Fibroblast of lung (primary cell): Measurements from ENCODE around the gene RPS19BP1. TPM values are rescaled to one million over a fixed set of nuclear protein-coding genes. Genes with fewer than 3 reads are reported as not detected.

Experiments
- DNase-seq, 2 donors: peaks; one replicate each; pipeline versions ENCODE4 v3.0.0 to v3.0.0-alpha.2; 2010; ENCODE audit warnings: low read depth in 2 of 2
- H2AFZ ChIP-seq: 2 replicates; pipeline ENCODE4 v1.5.1; 2012; ENCODE audit warnings: low read length, control low read depth, inconsistent platforms
- H3K27ac ChIP-seq: 2 replicates; pipeline ENCODE4 v1.5.1; 2011; ENCODE audit warnings: low read length, control low read depth; ENCODE audit not compliant: insufficient read depth
- H3K27me3 ChIP-seq: 2 replicates; pipeline ENCODE4 v1.5.1; 2011; ENCODE audit warnings: mild to moderate bottlenecking, low read length; ENCODE audit not compliant: control insufficient read depth, insufficient read depth
- H3K36me3 ChIP-seq: 2 replicates; pipeline ENCODE4 v1.5.1; 2011; ENCODE audit warnings: low read length; ENCODE audit not compliant: control insufficient read depth, insufficient read depth
- H3K4me1 ChIP-seq: 2 replicates; pipeline ENCODE4 v1.5.1; 2011; ENCODE audit warnings: low read length; ENCODE audit not compliant: control insufficient read depth, insufficient read depth; ENCODE audit errors: extremely low read depth
- H3K4me2 ChIP-seq: 2 replicates; pipeline ENCODE4 v1.5.1; 2011; ENCODE audit warnings: low read length, control low read depth; ENCODE audit not compliant: insufficient read depth; ENCODE audit errors: extremely low read depth
- H3K4me3 ChIP-seq, 4 experiments: fragments of 200-600 bp in 1 of 4; sonication (generic) in 1 of 4; replicated peaks in 1 of 4; 2 replicates each; pipeline ENCODE4 v1.5.1; 2011 to 2016; ENCODE audit warnings: low read length in 4 of 4, low read depth in 3 of 4, mild to moderate bottlenecking in 3 of 4, control low read depth in 2 of 4, inconsistent platforms in 1 of 4, mixed read lengths in 1 of 4; ENCODE audit not compliant: insufficient read depth in 1 of 4; ENCODE audit errors: control extremely low read depth in 1 of 4
- H3K79me2 ChIP-seq: 2 replicates; pipeline ENCODE4 v1.5.1; 2012; ENCODE audit warnings: mild to moderate bottlenecking, low read length, inconsistent platforms; ENCODE audit not compliant: control insufficient read depth, insufficient read depth
- H3K9ac ChIP-seq: 2 replicates; pipeline ENCODE4 v1.5.1; 2011; ENCODE audit warnings: mild to moderate bottlenecking, low read length, control low read depth; ENCODE audit not compliant: insufficient read depth
- H3K9me3 ChIP-seq: 2 replicates; pipeline ENCODE4 v1.5.1; 2012; ENCODE audit warnings: low read depth, low read length; ENCODE audit not compliant: control insufficient read depth, insufficient read depth
- H4K20me1 ChIP-seq: 2 replicates; pipeline ENCODE4 v1.5.1; 2011; ENCODE audit warnings: low read length; ENCODE audit not compliant: control insufficient read depth, insufficient read depth; ENCODE audit errors: extremely low read depth
- CTCF ChIP-seq, 2 donors: IDR thresholded peaks in 1 of 2; conservative IDR thresholded peaks in 1 of 2; 1 replicate in 1 of 2; 2 replicates in 1 of 2; pipeline ENCODE4 v1.5.1; 2011 to 2012; ENCODE audit warnings: low read length in 2 of 2, control low read depth in 1 of 2, inconsistent platforms in 1 of 2, low read depth in 1 of 2, mild to moderate bottlenecking in 1 of 2
- EZH2 ChIP-seq: IDR thresholded peaks from 2 replicates; pipeline ENCODE4 v1.5.1; 2012; ENCODE audit warnings: low read length, control low read depth, mild to moderate bottlenecking; ENCODE audit errors: missing control alignments
- polyA plus RNA-seq, 2 donors: library from polyadenylated mRNA; depleted of rRNA in 1 of 2; stranded (reverse) in 1 of 2; unstranded in 1 of 2; fragments of >200 nt; gene quantifications; 2 replicates each; pipeline ENCODE4 v1.2.1, GENCODE V29; 2011 to 2012; ENCODE audit warnings: missing spikeins in 1 of 2
- total RNA-seq: library from RNA; depleted of rRNA; stranded (reverse); fragments of >200 nt; gene quantifications from 2 replicates; pipeline ENCODE4 v1.2.1, GENCODE V29; 2014

Gene RPS19BP1
- total and polyA plus RNA-seq, 2 donors (not counting 1 experiment from before 2014, with no cell fraction given) = 41.6 to 44.3 TPM

- Histone ChIP-seq H3K4me1 (no peaks in the 10 kb centered on the region), H3K9ac (no peak overlapping the region), H3K27me3 (peaks cover 27% of the 10 kb centered on the region), H2AFZ (no peak overlapping the region), H3K27ac (no peak overlapping the region), H3K4me3 (no peak overlapping the region), H3K9me3 (no peaks in the 10 kb centered on the region), H3K79me2 (no peaks in the 10 kb centered on the region), H3K4me2 (no peak overlapping the region), H3K36me3 (no peaks in the 10 kb centered on the region), H4K20me1 (no peaks in the 10 kb centered on the region)
- TF ChIP-seq CTCF (conservative IDR thresholded peaks at IDR 0.05 in 1 of 2, IDR thresholded peaks at IDR 0.05 in 1 of 2; ENCODE audit: low read depth in 1 of 2, low read length in 2 of 2) (no peak), EZH2 (no peak)
- DNase-seq = no peak
Observed at GRCh38 chr22:39553429-39553828, 20.9 kb upstream of the RPS19BP1 start.

GRCh38 chr22:39547587-39547947, 15.0 kb upstream of the RPS19BP1 start:
- Histone ChIP-seq H4K20me1 (peaks cover 2% of the 10 kb centered on the region), H3K36me3 (no peaks in the 10 kb centered on the region), H3K4me3 (no peak overlapping the region), H3K4me2 (no peak overlapping the region), H3K79me2 (no peaks in the 10 kb centered on the region), H2AFZ (no peak overlapping the region), H3K4me1 (peaks cover 2% of the 10 kb centered on the region), H3K27me3 (peaks cover 7% of the 10 kb centered on the region), H3K9me3 (no peaks in the 10 kb centered on the region), H3K27ac (no peak overlapping the region), H3K9ac (no peak overlapping the region)
- no peak for DNase-seq
- TF ChIP-seq CTCF (conservative IDR thresholded peaks at IDR 0.05 in 1 of 2, IDR thresholded peaks at IDR 0.05 in 1 of 2; ENCODE audit: low read depth in 1 of 2, low read length in 2 of 2) (no peak), EZH2 (no peak)

GRCh38 chr22:39546889-39547586, 14.5 kb upstream of the RPS19BP1 start:
- Histone ChIP-seq H3K4me2 (peak overlapping the region; percentile 23), H3K79me2 (no peaks in the 10 kb centered on the region), H2AFZ (no peak overlapping the region), H3K27ac (no peak overlapping the region), H3K9me3 (no peaks in the 10 kb centered on the region), H3K4me1 (peaks cover 2% of the 10 kb centered on the region), H3K9ac (no peak overlapping the region), H3K4me3 (no peak overlapping the region), H3K27me3 (peaks cover 7% of the 10 kb centered on the region), H4K20me1 (peaks cover 2% of the 10 kb centered on the region), H3K36me3 (no peaks in the 10 kb centered on the region)
- TF ChIP-seq EZH2 (no peak), CTCF (conservative IDR thresholded peaks at IDR 0.05 in 1 of 2, IDR thresholded peaks at IDR 0.05 in 1 of 2; ENCODE audit: low read depth in 1 of 2, low read length in 2 of 2) (no peak)
- DNase-seq = peak; percentile 56 to 59
